Retina (tissue), 1 donor: Measurements from ENCODE around the gene ENTPD6.

Experiments
- DNase-seq: peaks from one replicate; pipeline ENCODE4 v3.0.0-alpha.2; 2016

The ENTPD6 gene

GRCh38 chr20:25209911-25210310, 14.4 kb downstream of the ENTPD6 start:
- no peak for DNase-seq

GRCh38 chr20:25211273-25211672, 15.8 kb downstream of the ENTPD6 start:
- DNase-seq, result no peak

- DNase-seq, result no peak
Observed at GRCh38 chr20:25212242-25212641, 16.7 kb downstream of the ENTPD6 start.

- DNase-seq, result no peak
Observed at GRCh38 chr20:25213566-25214425, 18.3 kb downstream of the ENTPD6 start.

GRCh38 chr20:25214426-25214790, 18.9 kb downstream of the ENTPD6 start:
- no peak for DNase-seq

GRCh38 chr20:25214819-25215218, 19.3 kb downstream of the ENTPD6 start:
- no peak for DNase-seq

GRCh38 chr20:25215521-25215920, 20.0 kb downstream of the ENTPD6 start:
- DNase-seq, result no peak

GRCh38 chr20:25216199-25216945, 20.9 kb downstream of the ENTPD6 start:
- no peak for DNase-seq

GRCh38 chr20:25217161-25218108, 21.9 kb downstream of the ENTPD6 start:
- DNase-seq, result no peak

GRCh38 chr20:25218109-25218486, 22.6 kb downstream of the ENTPD6 start:
- DNase-seq, result no peak

GRCh38 chr20:25218492-25218891, 23.0 kb downstream of the ENTPD6 start:
- DNase-seq, result no peak

GRCh38 chr20:25219365-25219764, 23.9 kb downstream of the ENTPD6 start:
- no peak for DNase-seq

GRCh38 chr20:25220021-25220730, 24.7 kb downstream of the ENTPD6 start:
- DNase-seq, result no peak

- DNase-seq, result no peak
Observed at GRCh38 chr20:25220810-25221591, 25.5 kb downstream of the ENTPD6 start.

GRCh38 chr20:25221592-25222460, 26.3 kb downstream of the ENTPD6 start:
- DNase-seq, result peak; percentile 42

- peak; percentile 43 for DNase-seq
Observed at GRCh38 chr20:25222461-25223178, 27.1 kb downstream of the ENTPD6 start.

GRCh38 chr20:25223179-25223661, 27.7 kb downstream of the ENTPD6 start:
- no peak for DNase-seq

- no peak for DNase-seq
Observed at GRCh38 chr20:25223765-25224720, 28.5 kb downstream of the ENTPD6 start.
